Activated CD4-positive, alpha-beta T cell treated with anti-CD3 and anti-CD28 coated beads, Interleukin-2, amount 50 U/mL, for 1 hour (primary cell): Measurements from ENCODE around the gene ZNF462.

Source experiments
- DNase-seq: peaks from one replicate; pipeline ENCODE4 v3.0.0-alpha.2; 2020

ZNF462 gene

GRCh38 chr9:106862110-106862820, 701 bp upstream of the ZNF462 start:
- DNase-seq = no peak

GRCh38 chr9:106864373-106865143, 1.6 kb downstream of the ZNF462 start:
- DNase-seq = no peak

GRCh38 chr9:106866243-106866642, 3.3 kb downstream of the ZNF462 start:
- DNase-seq = no peak

- DNase-seq = no peak
Measured at GRCh38 chr9:106867286-106867685, 4.3 kb downstream of the ZNF462 start.

GRCh38 chr9:106868087-106868486, 5.1 kb downstream of the ZNF462 start:
- DNase-seq = no peak

- DNase-seq = no peak
Measured at GRCh38 chr9:106868565-106868964, 5.6 kb downstream of the ZNF462 start.

- no peak for DNase-seq
Measured at GRCh38 chr9:106869028-106869427, 6.1 kb downstream of the ZNF462 start.

GRCh38 chr9:106869458-106869857, 6.5 kb downstream of the ZNF462 start:
- no peak for DNase-seq

GRCh38 chr9:106872641-106873040, 9.7 kb downstream of the ZNF462 start:
- DNase-seq = no peak

GRCh38 chr9:106874031-106874430, 11.1 kb downstream of the ZNF462 start:
- DNase-seq = no peak

GRCh38 chr9:106874652-106875051, 11.7 kb downstream of the ZNF462 start:
- DNase-seq = no peak

- DNase-seq = no peak
Measured at GRCh38 chr9:106875529-106875928, 12.6 kb downstream of the ZNF462 start.

GRCh38 chr9:106877345-106877744, 14.4 kb downstream of the ZNF462 start:
- DNase-seq = no peak

GRCh38 chr9:106878081-106878837, 15.3 kb downstream of the ZNF462 start:
- DNase-seq = no peak

- DNase-seq = no peak
Measured at GRCh38 chr9:106878934-106879333, 16.0 kb downstream of the ZNF462 start.

- DNase-seq = no peak
Measured at GRCh38 chr9:106879439-106879882, 16.5 kb downstream of the ZNF462 start.

- no peak for DNase-seq
Measured at GRCh38 chr9:106880081-106880480, 17.1 kb downstream of the ZNF462 start.

GRCh38 chr9:106880863-106881262, 17.9 kb downstream of the ZNF462 start:
- no peak for DNase-seq

GRCh38 chr9:106883030-106883429, 20.1 kb downstream of the ZNF462 start:
- DNase-seq = no peak

- DNase-seq = no peak
Measured at GRCh38 chr9:106883626-106884190, 20.7 kb downstream of the ZNF462 start.

- no peak for DNase-seq
Measured at GRCh38 chr9:106885451-106885850, 22.5 kb downstream of the ZNF462 start.

- DNase-seq = no peak
Measured at GRCh38 chr9:106886111-106887046, 23.4 kb downstream of the ZNF462 start.
